ENCODE measurements around the gene SMC2.

The SMC2 gene

GRCh38 chr9:104107799-104108198 lies 13.7 kb downstream of the SMC2 start:
- no peak for DNase-seq

GRCh38 chr9:104108315-104108714 lies 14.2 kb downstream of the SMC2 start:
- DNase-seq = no peak

- no peak for DNase-seq
Measured at GRCh38 chr9:104110509-104110908, 16.4 kb downstream of the SMC2 start.

GRCh38 chr9:104118916-104119315 lies 24.8 kb downstream of the SMC2 start:
- no peak for DNase-seq

- no peak for DNase-seq
Measured at GRCh38 chr9:104121022-104121421, 26.9 kb downstream of the SMC2 start.

- DNase-seq = no peak
Measured at GRCh38 chr9:104138243-104138868, 44.2 kb downstream of the SMC2 start.

- no peak for DNase-seq
Measured at GRCh38 chr9:104142799-104143549, 48.9 kb downstream of the SMC2 start.

- DNase-seq = no peak
Measured at GRCh38 chr9:104143550-104143910, 49.4 kb downstream of the SMC2 start.

GRCh38 chr9:104144336-104144735 lies 50.2 kb downstream of the SMC2 start:
- no peak for DNase-seq

- no peak for DNase-seq
Measured at GRCh38 chr9:104173067-104173466, 79.0 kb downstream of the SMC2 start.

GRCh38 chr9:104177003-104177611 lies 83.0 kb downstream of the SMC2 start:
- no peak for DNase-seq

- DNase-seq = no peak
Measured at GRCh38 chr9:104177676-104178075, 83.6 kb downstream of the SMC2 start.
